IMR-90 (cell line): ENCODE measurements around the gene AGPS. TPM values are rescaled to one million over a fixed set of nuclear protein-coding genes. Genes with fewer than 3 reads are reported as not detected.

Experiments used
- ATAC-seq: fragments of 200-7000 bp; cut with Tn5 transposase; 2 replicates; pipeline ENCODE4 v1.9.1; 2020; ENCODE audit warnings: low read depth, mild to moderate bottlenecking, moderate library complexity
- BruUV-seq: library from RNA; stranded (reverse); fragments of 400-500 nt; replicated peaks from 2 replicates; lab custom pipeline; 2021; lab: Mats Ljungman, UMichigan
- CTCF ChIA-PET: fragments of 300-600 bp; formaldehyde crosslinking; extraction: SDS; loops from one replicate; lab custom pipeline; 2021; ENCODE audit warnings: antibody characterized with exemption; lab: Yijun Ruan, JAX
- POLR2A ChIA-PET: fragments of 300-600 bp; sonication (Branson Sonifier 250); formaldehyde crosslinking; loops from one replicate; lab custom pipeline; 2022; ENCODE audit warnings: antibody characterized with exemption; ENCODE audit not compliant: unreplicated experiment; lab: Charles Lee
- DNase-seq: peaks from one replicate; pipeline ENCODE4 v3.0.0; 2013
- H2AFZ ChIP-seq: replicated peaks from 2 replicates; pipeline ENCODE3; 2013; ENCODE audit warnings: low read length, mild to moderate bottlenecking; ENCODE audit not compliant: poor library complexity
- H2AK5ac ChIP-seq: 2 replicates; pipeline ENCODE4 v1.6.1; 2013; ENCODE audit warnings: low read depth, low read length, inconsistent platforms
- H2AK9ac ChIP-seq: replicated peaks from 2 replicates; pipeline ENCODE3; 2013; ENCODE audit warnings: mild to moderate bottlenecking, low read depth, low read length, moderate library complexity; ENCODE audit not compliant: poor library complexity
- H2BK120ac ChIP-seq: 2 replicates; pipeline ENCODE4 v1.6.1; 2013; ENCODE audit warnings: low read depth, low read length, inconsistent platforms
- H2BK15ac ChIP-seq: 3 replicates; pipeline ENCODE4 v1.6.1; 2013; ENCODE audit warnings: low read depth, low read length, inconsistent platforms
- H2BK20ac ChIP-seq: 2 replicates; pipeline ENCODE4 v1.6.1; 2013; ENCODE audit warnings: low read depth, mild to moderate bottlenecking, inconsistent platforms, low read length, moderate library complexity
- H2BK5ac ChIP-seq: 2 replicates; pipeline ENCODE4 v1.6.1; 2013; ENCODE audit warnings: mild to moderate bottlenecking, low read depth, low read length, inconsistent platforms; ENCODE audit not compliant: poor library complexity, severe bottlenecking
- H3K14ac ChIP-seq: replicated peaks from 2 replicates; pipeline ENCODE4 v1.6.1; 2013; ENCODE audit warnings: low read depth, low read length, inconsistent platforms
- H3K18ac ChIP-seq: 2 replicates; pipeline ENCODE4 v1.6.1; 2013; ENCODE audit warnings: low read depth, low read length, control low read depth
- H3K23ac ChIP-seq: 2 replicates; pipeline ENCODE4 v1.6.1; 2013; ENCODE audit warnings: low read depth, low read length, inconsistent platforms
- H3K27ac ChIP-seq: 2 replicates; pipeline ENCODE4 v1.5.1; 2013; ENCODE audit warnings: mild to moderate bottlenecking, control low read depth, low read length; ENCODE audit not compliant: insufficient read depth
- H3K27me3 ChIP-seq: 2 replicates; pipeline ENCODE4 v1.6.1; 2013; ENCODE audit warnings: low read length; ENCODE audit not compliant: control insufficient read depth, insufficient read depth
- H3K36me3 ChIP-seq: 2 replicates; pipeline ENCODE4 v1.6.1; 2013; ENCODE audit warnings: low read length, mixed read lengths; ENCODE audit not compliant: control insufficient read depth, insufficient read depth
- H3K4ac ChIP-seq: 2 replicates; pipeline ENCODE4 v1.6.1; 2013; ENCODE audit warnings: low read depth, low read length, inconsistent platforms
- H3K4me1 ChIP-seq: 2 replicates; pipeline ENCODE4 v1.6.1; 2013; ENCODE audit warnings: low read length, mixed read lengths; ENCODE audit not compliant: control insufficient read depth, insufficient read depth
- H3K4me2 ChIP-seq: 2 replicates; pipeline ENCODE4 v1.6.1; 2013; ENCODE audit warnings: low read depth, mild to moderate bottlenecking, control low read depth, low read length, moderate library complexity
- H3K4me3 ChIP-seq: 2 replicates; pipeline ENCODE4 v1.5.1; 2013; ENCODE audit warnings: low read depth, mild to moderate bottlenecking, control low read depth, low read length, moderate library complexity; ENCODE audit not compliant: insufficient read depth
- H3K56ac ChIP-seq: 2 replicates; pipeline ENCODE4 v1.6.1; 2013; ENCODE audit warnings: low read length, inconsistent platforms; ENCODE audit not compliant: insufficient read depth; ENCODE audit errors: extremely low read depth
- H3K79me1 ChIP-seq, 2 experiments: 2 replicates each; pipeline ENCODE4 v1.6.1; 2013; ENCODE audit warnings: low read length in 2 of 2, inconsistent platforms in 1 of 2, low read depth in 1 of 2
- H3K9ac ChIP-seq: 2 replicates; pipeline ENCODE4 v1.6.1; 2013; ENCODE audit warnings: low read depth, low read length, control low read depth
- H3K9me1 ChIP-seq: 2 replicates; pipeline ENCODE4 v1.6.1; 2013; ENCODE audit warnings: low read length, inconsistent platforms; ENCODE audit not compliant: insufficient read depth
- H3K9me3 ChIP-seq: 2 replicates; pipeline ENCODE4 v1.6.1; 2013; ENCODE audit warnings: low read length; ENCODE audit not compliant: control insufficient read depth, insufficient read depth
- H4K20me1 ChIP-seq: 2 replicates; pipeline ENCODE4 v1.6.1; 2013; ENCODE audit warnings: low read length, inconsistent platforms; ENCODE audit not compliant: insufficient read depth
- H4K5ac ChIP-seq: 2 replicates; pipeline ENCODE4 v1.6.1; 2013; ENCODE audit warnings: mild to moderate bottlenecking, low read depth, low read length, control low read depth
- H4K8ac ChIP-seq, 2 experiments: 2 replicates each; pipeline ENCODE4 v1.6.1; 2013; ENCODE audit warnings: low read depth in 2 of 2, low read length in 2 of 2, control low read depth in 1 of 2, inconsistent platforms in 1 of 2
- H4K91ac ChIP-seq: 2 replicates; pipeline ENCODE4 v1.6.1; 2013; ENCODE audit warnings: low read depth, low read length, inconsistent platforms; ENCODE audit not compliant: insufficient read depth
- FOS ChIP-seq: fragments of 150-350 bp; IDR thresholded peaks from 2 replicates; pipeline ENCODE4 v1.6.1; 2016; ENCODE audit warnings: low read depth, low read length
- MXI1 ChIP-seq: IDR thresholded peaks from 2 replicates; pipeline ENCODE4 v1.6.1; 2012; ENCODE audit warnings: low read depth, mild to moderate bottlenecking, low read length, moderate library complexity, borderline replicate concordance
- RFX5 ChIP-seq: IDR thresholded peaks from 2 replicates; pipeline ENCODE4 v1.8.0; 2012; ENCODE audit warnings: low read depth, mild to moderate bottlenecking, low read length, moderate library complexity
- WGBS, 2 experiments: methylation state at CpG; one replicate each; pipeline versions ENCODE4 v1.1.5 to v1.1.7; 2013; ENCODE audit warnings: missing lambda C conversion rate in 2 of 2; ENCODE audit not compliant: insufficient read length in 1 of 2; ENCODE audit errors: extremely low coverage in 2 of 2; 5-methylcytosine and 5-hydroxymethylcytosine counted together
- dilution Hi-C: fragments of 300-500 bp; cut with HindIII; formaldehyde crosslinking; loops from one replicate; pipeline ENCODE4 v1.14.3; 2018; ENCODE audit warnings: low sequenced_read_pairs; ENCODE audit not compliant: unreplicated experiment
- in situ Hi-C: fragments of 300-500 bp; cut with MboI; formaldehyde crosslinking; loops from 3 replicates; pipeline ENCODE4 v1.14.3; 2019; ENCODE audit warnings: low sequenced_read_pairs, inconsistent platforms, mixed read lengths
- intact Hi-C: fragments of 100-400 bp; cut with micrococcal nuclease; formaldehyde crosslinking; loops from 2 replicates; pipeline ENCODE4 v1.10.0; 2022
- polyA plus RNA-seq, 3 experiments: library from polyadenylated mRNA; depleted of rRNA; stranded (reverse); fragments of >200 nt; gene quantifications; 2 replicates each; pipeline ENCODE4 v1.2.3, GENCODE V29; 2012; ENCODE audit warnings: low replicate concordance in 1 of 3
- total RNA-seq: library from RNA; depleted of rRNA; stranded (reverse); fragments of >200 nt; gene quantifications from 2 replicates; pipeline ENCODE4 v1.2.3, GENCODE V29; 2012
- TF ChIP-seq, protein P1 (sequence below): conservative IDR thresholded peaks from 2 replicates; pipeline ENCODE4 v1.5.1; 2012; ENCODE audit warnings: mild to moderate bottlenecking, low read depth, low read length, improper control_type of control experiment

The AGPS gene
- total and polyA plus RNA-seq, 2 of the 4 experiments (the other 2 are of a cell fraction): 6.6 to 18.6 TPM

DNA sequence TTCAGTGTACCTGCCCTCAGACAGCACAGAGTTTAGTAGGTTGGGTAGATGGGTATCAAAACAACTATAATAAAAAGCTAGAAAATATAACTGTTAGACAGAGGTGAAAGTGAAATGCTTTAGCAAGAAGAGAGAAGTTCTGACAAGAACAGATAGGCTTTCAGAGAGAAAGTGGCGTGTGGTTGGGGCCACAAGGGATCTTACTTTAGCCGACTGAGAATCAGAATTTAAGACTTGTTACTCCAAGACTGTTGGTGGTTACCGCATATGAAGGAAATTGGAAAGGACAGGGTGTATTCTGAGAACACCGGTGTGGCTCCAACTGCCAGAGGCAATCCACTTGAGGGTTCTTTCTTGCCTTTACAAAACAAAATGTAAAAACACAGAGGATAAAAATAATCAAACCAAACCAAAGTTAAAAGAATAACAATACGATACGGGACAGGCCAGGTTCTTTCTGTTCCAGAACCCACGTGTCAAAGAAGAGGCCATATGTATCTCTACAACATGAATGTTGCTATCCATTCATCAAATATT is 44.4 kb upstream of the AGPS start:
- no peak overlapping the region for H2BK120ac ChIP-seq
- in situ Hi-C loops: no loop called here
- ATAC-seq (no peak), DNase-seq (no peak)
- peaks cover 10% of the 10 kb centered on the region; the same call in 1 of the 2 replicates for H3K9me1 ChIP-seq
- no peak overlapping the region for H3K56ac ChIP-seq
- H3K79me1 ChIP-seq: peaks cover 0 to 3% of the 10 kb centered on the region in 2 experiments; a peak in 2 of 4 replicates
- no peak overlapping the region for H4K8ac ChIP-seq
- intact Hi-C loops: no loop called here
- no peak overlapping the region for H3K4ac ChIP-seq
- no peak overlapping the region for H3K27ac ChIP-seq
- WGBS, 2 experiments: no CpG with 5 or more reads among the region's 7 CpGs
- CTCF ChIA-PET: interaction anchor here (0.6 kb wide), 1 partner anchor 278 kb away, joined by 3 read pairs; no protein-coding TSS in a partner anchor
- POLR2A ChIA-PET: no interaction called here
- H3K23ac ChIP-seq: no peak overlapping the region
- H2BK5ac ChIP-seq: no peak overlapping the region
- H3K27me3 ChIP-seq: no peaks in the 10 kb centered on the region
- H2BK20ac ChIP-seq: no peak overlapping the region
- H3K9ac ChIP-seq: no peak overlapping the region
- no peaks in the 10 kb centered on the region for H3K36me3 ChIP-seq
- no peak overlapping the region for H2BK15ac ChIP-seq
- no peaks in the 10 kb centered on the region for H3K9me3 ChIP-seq
- no peak overlapping the region for H2AK5ac ChIP-seq
- peaks cover 2% of the 10 kb centered on the region; the same call in 1 of the 2 replicates for H3K4me1 ChIP-seq
- no peak overlapping the region for H4K91ac ChIP-seq
- H3K18ac ChIP-seq: no peak overlapping the region
- no peaks in the 10 kb centered on the region for H4K20me1 ChIP-seq
- H2AFZ ChIP-seq: no peak overlapping the region
- no peak overlapping the region for H3K14ac ChIP-seq
- no peak overlapping the region for H2AK9ac ChIP-seq
- no TSS peak for BruUV-seq
- H3K4me2 ChIP-seq: no peak overlapping the region
- TF ChIP-seq RFX5 (no peak), MXI1 (no peak), FOS (no peak)
- TF ChIP-seq, protein P1, sequence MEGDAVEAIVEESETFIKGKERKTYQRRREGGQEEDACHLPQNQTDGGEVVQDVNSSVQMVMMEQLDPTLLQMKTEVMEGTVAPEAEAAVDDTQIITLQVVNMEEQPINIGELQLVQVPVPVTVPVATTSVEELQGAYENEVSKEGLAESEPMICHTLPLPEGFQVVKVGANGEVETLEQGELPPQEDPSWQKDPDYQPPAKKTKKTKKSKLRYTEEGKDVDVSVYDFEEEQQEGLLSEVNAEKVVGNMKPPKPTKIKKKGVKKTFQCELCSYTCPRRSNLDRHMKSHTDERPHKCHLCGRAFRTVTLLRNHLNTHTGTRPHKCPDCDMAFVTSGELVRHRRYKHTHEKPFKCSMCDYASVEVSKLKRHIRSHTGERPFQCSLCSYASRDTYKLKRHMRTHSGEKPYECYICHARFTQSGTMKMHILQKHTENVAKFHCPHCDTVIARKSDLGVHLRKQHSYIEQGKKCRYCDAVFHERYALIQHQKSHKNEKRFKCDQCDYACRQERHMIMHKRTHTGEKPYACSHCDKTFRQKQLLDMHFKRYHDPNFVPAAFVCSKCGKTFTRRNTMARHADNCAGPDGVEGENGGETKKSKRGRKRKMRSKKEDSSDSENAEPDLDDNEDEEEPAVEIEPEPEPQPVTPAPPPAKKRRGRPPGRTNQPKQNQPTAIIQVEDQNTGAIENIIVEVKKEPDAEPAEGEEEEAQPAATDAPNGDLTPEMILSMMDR: no peak
- no peak overlapping the region for H3K4me3 ChIP-seq
- dilution Hi-C loops: no loop called here
- H4K5ac ChIP-seq: no peak overlapping the region
